CD8-positive, alpha-beta memory T cell (primary cell): Measurements from ENCODE around the gene SLC22A23. TPM values are rescaled to one million over a fixed set of nuclear protein-coding genes. Genes with fewer than 3 reads are reported as not detected.
A peak's percentile ranks its signal among the peaks of the same experiment; 100 is the strongest.

Experiments used
- CTCF ChIA-PET: fragments of 350-600 bp; sonication (Branson Sonifier 250); formaldehyde crosslinking; loops from one replicate; lab custom pipeline; 2021; ENCODE audit warnings: antibody characterized with exemption; lab: Charles Lee
- POLR2A ChIA-PET: fragments of 350-600 bp; sonication (Branson Sonifier 250); formaldehyde crosslinking; loops from one replicate; lab custom pipeline; 2021; ENCODE audit warnings: antibody characterized with exemption; lab: Charles Lee
- DNase-seq, 5 donors: peaks; one replicate each; pipeline versions ENCODE4 v3.0.0 to v3.0.0-alpha.2; 2020 to 2022; ENCODE audit warnings: mixed read lengths in 1 of 5
- H3K27ac ChIP-seq: one replicate; pipeline ENCODE4 v1.7.0; 2013; ENCODE audit warnings: low read depth, mild to moderate bottlenecking, low read length, moderate library complexity
- H3K27me3 ChIP-seq: 2 replicates; pipeline ENCODE4 v1.7.0; 2013; ENCODE audit warnings: low read length, mild to moderate bottlenecking; ENCODE audit not compliant: insufficient read depth, poor library complexity, severe bottlenecking
- H3K36me3 ChIP-seq: 2 replicates; pipeline ENCODE4 v1.7.0; 2013; ENCODE audit warnings: mild to moderate bottlenecking, low read length, moderate library complexity; ENCODE audit not compliant: insufficient read depth
- H3K4me1 ChIP-seq: 2 replicates; pipeline ENCODE4 v1.7.0; 2013; ENCODE audit warnings: mild to moderate bottlenecking, low read length, moderate library complexity; ENCODE audit not compliant: insufficient read depth
- H3K4me3 ChIP-seq: 2 replicates; pipeline ENCODE4 v1.7.0; 2013; ENCODE audit warnings: mild to moderate bottlenecking, low read length
- H3K9me3 ChIP-seq: 2 replicates; pipeline ENCODE4 v1.7.0; 2013; ENCODE audit warnings: mild to moderate bottlenecking, low read length
- H3K27ac Mint-ChIP-seq, 8 donors: one replicate each; pipeline ENCODE4 v1.8.0; 2020 to 2021; ENCODE audit warnings: mixed read lengths in 8 of 8, mild to moderate bottlenecking in 6 of 8, inconsistent platforms in 3 of 8, moderate library complexity in 3 of 8
- H3K27me3 Mint-ChIP-seq, 2 donors: one replicate each; pipeline ENCODE4 v1.8.0; 2020 to 2021; ENCODE audit warnings: mixed read lengths in 2 of 2, mild to moderate bottlenecking in 1 of 2, moderate library complexity in 1 of 2
- H3K36me3 Mint-ChIP-seq, 3 donors: one replicate each; pipeline ENCODE4 v1.8.0; 2020 to 2021; ENCODE audit warnings: mixed read lengths in 3 of 3, inconsistent platforms in 1 of 3, mild to moderate bottlenecking in 1 of 3
- H3K4me1 Mint-ChIP-seq, 3 donors: one replicate each; pipeline ENCODE4 v1.8.0; 2020 to 2021; ENCODE audit warnings: mixed read lengths in 3 of 3, inconsistent platforms in 1 of 3, mild to moderate bottlenecking in 1 of 3
- H3K4me3 Mint-ChIP-seq, 7 donors: one replicate each; pipeline ENCODE4 v1.8.0; 2020 to 2021; ENCODE audit warnings: mixed read lengths in 7 of 7, mild to moderate bottlenecking in 6 of 7, moderate library complexity in 4 of 7, inconsistent platforms in 2 of 7
- H3K9me3 Mint-ChIP-seq, 5 donors: one replicate each; pipeline ENCODE4 v1.8.0; 2020 to 2022; ENCODE audit warnings: mixed read lengths in 5 of 5, mild to moderate bottlenecking in 3 of 5, moderate library complexity in 2 of 5, inconsistent platforms in 1 of 5
- polyA plus RNA-seq: library from polyadenylated mRNA; unstranded; fragments of 300-500 nt; fragmentation: Illumina TruSeq; gene quantifications from one replicate; pipeline ENCODE4 v1.2.3, GENCODE V29; 2021
- total RNA-seq, 2 experiments: library from RNA; stranded (reverse); gene quantifications; one replicate each; pipeline ENCODE4 v1.2.3, GENCODE V29; 2021

SLC22A23 gene
- total and polyA plus RNA-seq, 3 experiments from 2014 or later, result 0.39 to 0.78 (median 0.47) TPM

DNA sequence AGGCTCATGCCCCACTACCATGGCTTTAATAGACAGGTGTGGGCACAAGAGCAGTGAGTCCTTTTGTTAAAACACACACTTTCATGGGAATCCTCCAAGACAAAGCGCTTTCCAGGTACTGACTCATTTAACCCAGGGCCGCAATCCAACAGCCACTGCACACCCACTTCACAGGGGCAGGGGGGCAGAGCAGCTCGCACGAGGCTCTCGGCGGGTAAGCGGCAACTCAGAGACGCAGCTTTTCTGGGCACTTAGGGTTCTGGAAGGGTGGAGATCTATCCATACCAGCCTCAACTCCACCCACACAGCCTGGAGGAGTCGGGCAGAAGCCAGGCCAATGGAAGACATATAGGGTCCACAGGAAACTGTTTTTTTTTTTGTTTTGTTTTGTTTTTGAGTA, 169.5 kb downstream of the SLC22A23 start:
- Histone ChIP-seq H3K27ac (no peak overlapping the region), H3K36me3 (no peaks in the 10 kb centered on the region), H3K9me3 (no peaks in the 10 kb centered on the region), H3K27me3 (no peaks in the 10 kb centered on the region), H3K4me1 (no peaks in the 10 kb centered on the region), H3K4me3 (no peak overlapping the region)
- Mint-ChIP-seq H3K9me3 (no peaks in the 10 kb centered on the region), H3K27ac (no peak overlapping the region), H3K4me3 (no peak overlapping the region), H3K4me1 (peaks cover 0 to 5% (median 2%) of the 10 kb centered on the region in 3 donors), H3K27me3 (no peaks in the 10 kb centered on the region), H3K36me3 (peaks cover 0 to 7% (median 0%) of the 10 kb centered on the region in 3 donors)
- DNase-seq, result peak in 1 of 5 donors; percentile 15
- ChIA-PET POLR2A (no interaction called here), CTCF (interaction anchor here (4.5 kb wide), 1 partner anchor 445 kb away, joined by 15 read pairs; no protein-coding TSS in a partner anchor)

DNA sequence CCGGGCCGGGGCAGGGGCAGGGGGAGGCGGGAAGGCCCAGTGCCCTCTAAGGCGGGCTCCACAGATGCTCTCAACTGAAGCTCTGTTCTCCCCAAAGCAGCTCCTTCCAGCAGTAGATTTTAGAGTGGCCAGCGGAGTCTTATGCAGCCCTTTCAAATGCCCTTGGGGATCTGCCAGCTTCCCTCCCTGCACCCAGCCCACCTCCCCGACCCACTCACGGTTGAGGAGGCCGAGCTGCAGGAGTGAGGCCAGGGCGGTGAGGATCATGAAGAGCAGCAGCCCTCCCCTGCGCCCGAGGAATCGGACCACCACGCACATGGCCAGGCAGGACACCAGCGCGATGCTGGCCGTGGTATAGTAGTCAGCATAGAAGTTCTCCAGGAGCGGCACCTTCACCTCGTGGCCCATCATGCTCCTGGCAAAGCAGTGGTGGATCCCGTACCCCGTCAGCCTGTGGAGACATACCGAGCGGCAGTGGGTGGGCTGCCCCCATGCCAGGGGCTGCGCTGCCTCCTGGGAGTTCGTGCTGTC, 170.1 kb downstream of the SLC22A23 start:
- H3K27ac ChIP-seq, result no peak overlapping the region
- Mint-ChIP-seq H3K9me3 (no peaks in the 10 kb centered on the region), H3K4me3 (no peak overlapping the region), H3K36me3 (peaks cover 0 to 7% (median 0%) of the 10 kb centered on the region in 3 donors), H3K27me3 (no peaks in the 10 kb centered on the region), H3K4me1 (peaks cover 0 to 5% (median 2%) of the 10 kb centered on the region in 3 donors), H3K27ac (no peak overlapping the region)
- ChIA-PET CTCF (interaction anchor here (1.1 to 4.5 kb wide), 2 partner anchors 445 to 692 kb away, joined by 3 to 15 read pairs; no protein-coding TSS in a partner anchor), POLR2A (no interaction called here)
- H3K9me3 ChIP-seq, result no peaks in the 10 kb centered on the region
- no peak overlapping the region for H3K4me3 ChIP-seq
- peak in 1 of 5 donors; percentile 15 for DNase-seq
- no peaks in the 10 kb centered on the region for H3K4me1 ChIP-seq
- H3K27me3 ChIP-seq, result no peaks in the 10 kb centered on the region
- no peaks in the 10 kb centered on the region for H3K36me3 ChIP-seq

GRCh38 chr6:3285732-3286131, 171.1 kb downstream of the SLC22A23 start:
- Histone ChIP-seq H3K27me3 (no peaks in the 10 kb centered on the region), H3K4me3 (no peak overlapping the region), H3K36me3 (no peaks in the 10 kb centered on the region), H3K4me1 (no peaks in the 10 kb centered on the region), H3K27ac (no peak overlapping the region), H3K9me3 (no peaks in the 10 kb centered on the region)
- Mint-ChIP-seq H3K4me1 (peaks cover 0 to 5% (median 2%) of the 10 kb centered on the region in 3 donors), H3K27me3 (no peaks in the 10 kb centered on the region), H3K36me3 (peaks cover 0 to 12% (median 0%) of the 10 kb centered on the region in 3 donors), H3K9me3 (no peaks in the 10 kb centered on the region), H3K4me3 (no peak overlapping the region), H3K27ac (no peak overlapping the region)
- POLR2A ChIA-PET, result no interaction called here
- CTCF ChIA-PET, result interaction anchor here (0.6 to 4.5 kb wide), 5 partner anchors 446 to 870 kb away, joined by 3 to 15 read pairs (median 3); no protein-coding TSS in a partner anchor
- DNase-seq, result peak in 1 of 5 donors; percentile 25

DNA sequence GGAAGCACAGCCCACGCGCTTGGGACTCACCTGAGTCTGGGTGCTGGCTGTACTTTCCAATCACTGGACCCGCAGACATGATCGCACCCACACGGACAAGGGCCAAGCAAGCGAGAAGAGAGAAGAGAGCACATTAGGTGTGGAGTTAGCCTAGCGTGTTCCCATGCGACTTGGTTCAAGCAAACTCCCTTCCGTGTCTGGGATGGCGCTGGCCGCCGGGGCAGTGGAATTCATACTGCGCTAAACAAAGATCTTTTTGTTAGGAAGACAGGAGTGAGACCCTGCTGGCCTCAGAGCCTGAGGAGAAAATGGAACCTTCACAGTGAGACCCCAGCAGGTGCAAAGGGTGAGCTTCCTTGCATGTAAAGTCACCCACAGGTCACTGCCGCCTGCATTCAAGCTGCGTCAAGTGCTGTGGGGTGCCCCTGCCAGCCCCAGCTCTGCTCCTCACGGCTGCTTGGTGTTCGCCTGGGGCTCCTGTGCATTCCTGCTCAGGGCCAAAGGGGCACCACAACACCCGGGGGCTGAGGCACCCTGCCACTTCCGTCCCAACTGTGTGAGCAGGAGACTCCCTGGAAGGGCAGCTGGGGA, 171.7 kb downstream of the SLC22A23 start:
- peaks cover 0 to 5% (median 2%) of the 10 kb centered on the region in 3 donors for H3K4me1 Mint-ChIP-seq
- H3K27ac Mint-ChIP-seq, result no peak overlapping the region
- Histone ChIP-seq H3K27ac (no peak overlapping the region), H3K4me3 (no peak overlapping the region), H3K36me3 (no peaks in the 10 kb centered on the region), H3K4me1 (no peaks in the 10 kb centered on the region), H3K9me3 (no peaks in the 10 kb centered on the region), H3K27me3 (no peaks in the 10 kb centered on the region)
- H3K36me3 Mint-ChIP-seq, result peaks cover 0 to 12% (median 0%) of the 10 kb centered on the region in 3 donors
- H3K27me3 Mint-ChIP-seq, result no peaks in the 10 kb centered on the region
- DNase-seq, result peak in 1 of 5 donors; percentile 32
- no peaks in the 10 kb centered on the region for H3K9me3 Mint-ChIP-seq
- ChIA-PET CTCF (interaction anchor here (0.6 to 4.5 kb wide), 5 partner anchors 127 to 871 kb away, joined by 3 to 15 read pairs (median 3); partner anchors contain the start of gene TUBB2A), POLR2A (no interaction called here)
- no peak overlapping the region for H3K4me3 Mint-ChIP-seq

GRCh38 chr6:3284436-3284876, 172.4 kb downstream of the SLC22A23 start:
- Histone ChIP-seq H3K4me1 (peaks cover 3% of the 10 kb centered on the region), H3K27ac (no peak overlapping the region), H3K36me3 (no peaks in the 10 kb centered on the region), H3K27me3 (no peaks in the 10 kb centered on the region), H3K9me3 (no peaks in the 10 kb centered on the region), H3K4me3 (no peak overlapping the region)
- peaks cover 0 to 14% (median 0%) of the 10 kb centered on the region in 3 donors for H3K36me3 Mint-ChIP-seq
- peak in 1 of 5 donors; percentile 36 for DNase-seq
- H3K27ac Mint-ChIP-seq, result no peak overlapping the region
- H3K4me1 Mint-ChIP-seq, result peaks cover 5 to 9% (median 7%) of the 10 kb centered on the region in 3 donors
- H3K9me3 Mint-ChIP-seq, result no peaks in the 10 kb centered on the region
- no peak overlapping the region for H3K4me3 Mint-ChIP-seq
- POLR2A ChIA-PET, result no interaction called here
- CTCF ChIA-PET, result interaction anchor here (1.0 to 1.8 kb wide), 2 partner anchors 127 to 447 kb away, joined by 3 to 7 read pairs; partner anchors contain the start of gene TUBB2A
- no peaks in the 10 kb centered on the region for H3K27me3 Mint-ChIP-seq

DNA sequence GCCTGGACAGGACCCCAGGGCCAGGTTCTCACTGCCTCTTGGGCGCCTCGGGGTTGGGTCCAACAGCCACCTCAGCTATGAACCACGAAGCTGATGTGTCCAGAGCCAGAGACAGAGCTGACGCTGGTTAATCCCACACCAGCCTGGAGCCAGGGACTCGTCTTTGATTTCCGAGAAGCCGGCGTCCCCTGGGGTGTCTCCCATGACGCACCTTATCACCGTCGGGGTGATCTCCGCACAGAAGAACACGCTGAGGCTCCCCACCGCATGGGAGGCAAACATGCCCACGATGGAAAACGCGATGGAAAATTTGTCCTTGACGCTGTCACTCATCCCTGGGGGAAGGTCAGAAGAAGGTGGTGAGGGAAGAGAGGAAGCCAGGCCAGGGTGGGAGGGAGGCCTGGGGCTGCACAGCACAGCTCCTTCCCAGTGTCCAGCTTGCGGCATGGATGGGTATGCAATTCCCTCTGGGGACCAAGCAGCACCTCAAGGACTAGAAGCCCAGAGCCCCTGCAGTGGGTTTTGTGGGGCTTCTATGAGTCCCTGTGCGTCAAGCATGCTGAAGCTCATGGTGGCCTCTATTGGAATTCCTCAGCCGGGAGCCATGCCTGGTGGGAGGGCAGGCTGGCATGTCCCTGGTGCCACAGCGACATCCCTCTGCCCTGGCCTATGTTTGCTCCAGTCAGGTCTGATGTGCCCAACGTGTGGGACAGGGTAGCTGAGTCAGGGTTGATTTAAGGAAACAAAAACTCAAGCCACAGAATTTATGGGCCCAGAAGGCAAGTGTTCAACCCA, 173.0 kb downstream of the SLC22A23 start:
- ChIA-PET POLR2A (no interaction called here), CTCF (interaction anchor here (0.9 to 1.8 kb wide), 2 partner anchors 10 to 448 kb away, joined by 3 to 7 read pairs; no protein-coding TSS in a partner anchor)
- Histone ChIP-seq H3K4me1 (peaks cover 3% of the 10 kb centered on the region), H3K27me3 (no peaks in the 10 kb centered on the region), H3K9me3 (no peaks in the 10 kb centered on the region), H3K36me3 (no peaks in the 10 kb centered on the region), H3K4me3 (no peak overlapping the region), H3K27ac (no peak overlapping the region)
- Mint-ChIP-seq H3K27me3 (no peaks in the 10 kb centered on the region), H3K27ac (peak overlapping the region in 2 of 8 donors; percentile 13 to 66), H3K9me3 (no peaks in the 10 kb centered on the region), H3K4me1 (peaks cover 6 to 10% (median 7%) of the 10 kb centered on the region in 3 donors), H3K36me3 (peaks cover 0 to 14% (median 0%) of the 10 kb centered on the region in 3 donors), H3K4me3 (no peak overlapping the region)
- DNase-seq, result peak in 1 of 5 donors; percentile 36

DNA sequence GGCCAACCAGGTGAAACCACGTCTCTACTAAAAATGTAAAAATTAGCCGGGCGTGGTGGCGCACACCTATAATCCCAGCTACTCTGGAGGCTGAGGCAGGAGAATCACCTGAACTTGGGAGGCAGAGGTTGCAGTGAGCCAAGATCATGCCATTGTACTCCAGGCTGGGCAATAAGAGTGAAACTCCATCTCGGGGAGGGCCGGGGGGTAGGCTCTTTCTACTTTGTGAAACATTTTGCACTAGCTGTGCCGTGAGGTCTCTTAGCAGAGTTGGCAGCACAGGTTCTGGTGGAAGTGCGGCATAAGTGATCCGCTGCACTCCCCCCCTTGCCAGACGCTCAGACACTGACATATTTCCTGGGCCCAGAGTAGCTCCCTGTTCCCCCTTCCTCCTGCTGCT, 173.6 kb downstream of the SLC22A23 start:
- H3K36me3 ChIP-seq, result no peaks in the 10 kb centered on the region
- ChIA-PET CTCF (interaction anchor here (0.9 to 1.8 kb wide), 2 partner anchors 9 to 449 kb away, joined by 3 to 7 read pairs; no protein-coding TSS in a partner anchor), POLR2A (no interaction called here)
- H3K9me3 Mint-ChIP-seq, result no peaks in the 10 kb centered on the region
- peak overlapping the region in 2 of 8 donors; percentile 13 to 66 for H3K27ac Mint-ChIP-seq
- no peaks in the 10 kb centered on the region for H3K27me3 ChIP-seq
- H3K27ac ChIP-seq, result no peak overlapping the region
- no peaks in the 10 kb centered on the region for H3K27me3 Mint-ChIP-seq
- H3K9me3 ChIP-seq, result no peaks in the 10 kb centered on the region
- DNase-seq, result peak in 1 of 5 donors; percentile 8
- peaks cover 3% of the 10 kb centered on the region for H3K4me1 ChIP-seq
- no peak overlapping the region for H3K4me3 ChIP-seq
- H3K36me3 Mint-ChIP-seq, result peaks cover 0 to 16% (median 0%) of the 10 kb centered on the region in 3 donors
- H3K4me3 Mint-ChIP-seq, result no peak overlapping the region
- H3K4me1 Mint-ChIP-seq, result peaks cover 6 to 10% (median 7%) of the 10 kb centered on the region in 3 donors
